HepG2 (cell line): ENCODE measurements around the gene CACNA1G. TPM values are rescaled to one million over a fixed set of nuclear protein-coding genes. Genes with fewer than 3 reads are reported as not detected.

Experiments
- ATM ChIP-seq: fragments of 450-650 bp; IDR thresholded peaks from 2 replicates; pipeline ENCODE4 v1.7.1; 2017; ENCODE audit warnings: mild to moderate bottlenecking, borderline replicate concordance
- HOXA5 ChIP-seq: sonication (generic); formaldehyde crosslinking; IDR thresholded peaks from 2 replicates; pipeline ENCODE4 v1.4.0; 2020; ENCODE audit warnings: missing genetic modification reagents
- HOXA7 ChIP-seq: sonication (generic); formaldehyde crosslinking; IDR thresholded peaks from 2 replicates; pipeline ENCODE4 v1.8.1; 2022; ENCODE audit warnings: mild to moderate bottlenecking, missing genetic modification reagents, moderate library complexity
- IRX3 ChIP-seq: sonication (generic); formaldehyde crosslinking; IDR thresholded peaks from 2 replicates; pipeline ENCODE4 v1.8.1; 2023; ENCODE audit warnings: mild to moderate bottlenecking, low read depth, missing genetic modification reagents, borderline replicate concordance
- MBNL3 ChIP-seq: fragments of 250-450 bp; sonication (Bioruptor Pico); conservative IDR thresholded peaks from 2 replicates; pipeline ENCODE4 v1.8.0; 2022; ENCODE audit warnings: mild to moderate bottlenecking, inconsistent platforms
- NCOR1 ChIP-seq: fragments of 200-600 bp; sonication (generic); IDR thresholded peaks from 2 replicates; pipeline ENCODE4 v1.7.0; 2017; ENCODE audit warnings: antibody characterized with exemption, low read length, borderline replicate concordance
- NFE2L1 ChIP-seq: sonication (generic); formaldehyde crosslinking; IDR thresholded peaks from 2 replicates; pipeline ENCODE4 v1.4.0; 2020; ENCODE audit warnings: missing genetic modification reagents, mild to moderate bottlenecking, borderline replicate concordance
- PHF21A ChIP-seq: sonication (generic); formaldehyde crosslinking; IDR thresholded peaks from 2 replicates; pipeline ENCODE4 v1.5.0; 2020; ENCODE audit warnings: mild to moderate bottlenecking, missing genetic modification reagents
- RFX5 ChIP-seq: IDR thresholded peaks from 2 replicates; pipeline ENCODE4 v1.6.1; 2011; ENCODE audit warnings: low read depth, low read length, improper control_type of control experiment
- ZBTB42 ChIP-seq: sonication (generic); formaldehyde crosslinking; IDR thresholded peaks from 2 replicates; pipeline ENCODE4 v1.5.0; 2020; ENCODE audit warnings: mild to moderate bottlenecking, missing genetic modification reagents
- ZFP90 ChIP-seq: sonication (generic); formaldehyde crosslinking; IDR thresholded peaks from 2 replicates; pipeline ENCODE4 v1.8.0; 2022; ENCODE audit warnings: missing genetic modification reagents, mild to moderate bottlenecking, inconsistent platforms, borderline replicate concordance
- ZNF317 ChIP-seq: sonication (generic); formaldehyde crosslinking; IDR thresholded peaks from 2 replicates; pipeline ENCODE4 v1.5.0; 2020; ENCODE audit warnings: mild to moderate bottlenecking, missing genetic modification reagents
- ZNF749 ChIP-seq: sonication (generic); formaldehyde crosslinking; IDR thresholded peaks from 2 replicates; pipeline ENCODE4 v1.8.0; 2022; ENCODE audit warnings: mild to moderate bottlenecking, missing genetic modification reagents, moderate library complexity, borderline replicate concordance
- polyA plus RNA-seq, 8 experiments: library from polyadenylated mRNA; depleted of rRNA in 3 of 8; stranded (reverse) in 7 of 8; unstranded in 1 of 8; fragments of >200 nt; fragmentation: Illumina TruSeq in 4 of 8; extraction: Trizol in 4 of 8; gene quantifications; 2 replicates each; pipeline versions ENCODE4 v1.2.1 to v1.2.3, GENCODE V29; 2011 to 2016; ENCODE audit warnings: low read depth in 4 of 8, missing spikeins in 1 of 8, mixed read lengths in 1 of 8; ENCODE audit not compliant: insufficient read depth in 1 of 8
- total RNA-seq, 5 experiments: library from RNA; depleted of rRNA; stranded (reverse); fragments of >200 nt; fragmentation: Illumina TruSeq; extraction: Trizol; gene quantifications; 2 replicates each; pipeline ENCODE4 v1.2.3, GENCODE V29; 2016; ENCODE audit warnings: low read depth in 1 of 5
- TF ChIP-seq, protein P1 (sequence below): sonication (generic); formaldehyde crosslinking; IDR thresholded peaks from 2 replicates; pipeline ENCODE4 v1.4.0; 2020; ENCODE audit warnings: missing genetic modification reagents, borderline replicate concordance
- TF ChIP-seq, protein P2 (sequence below): sonication (generic); formaldehyde crosslinking; IDR thresholded peaks from 2 replicates; pipeline ENCODE4 v1.5.0; 2020; ENCODE audit warnings: missing genetic modification reagents
- TF ChIP-seq, protein P3 (sequence below): sonication (generic); formaldehyde crosslinking; IDR thresholded peaks from 2 replicates; pipeline ENCODE4 v1.9.0; 2021; ENCODE audit warnings: missing genetic modification reagents, borderline replicate concordance

The CACNA1G gene
- total and polyA plus RNA-seq, 2 of the 13 experiments (the other 11 are each of a cell fraction or from before 2014, with no cell fraction given), result 0.02 TPM; not detected in 1

DNA sequence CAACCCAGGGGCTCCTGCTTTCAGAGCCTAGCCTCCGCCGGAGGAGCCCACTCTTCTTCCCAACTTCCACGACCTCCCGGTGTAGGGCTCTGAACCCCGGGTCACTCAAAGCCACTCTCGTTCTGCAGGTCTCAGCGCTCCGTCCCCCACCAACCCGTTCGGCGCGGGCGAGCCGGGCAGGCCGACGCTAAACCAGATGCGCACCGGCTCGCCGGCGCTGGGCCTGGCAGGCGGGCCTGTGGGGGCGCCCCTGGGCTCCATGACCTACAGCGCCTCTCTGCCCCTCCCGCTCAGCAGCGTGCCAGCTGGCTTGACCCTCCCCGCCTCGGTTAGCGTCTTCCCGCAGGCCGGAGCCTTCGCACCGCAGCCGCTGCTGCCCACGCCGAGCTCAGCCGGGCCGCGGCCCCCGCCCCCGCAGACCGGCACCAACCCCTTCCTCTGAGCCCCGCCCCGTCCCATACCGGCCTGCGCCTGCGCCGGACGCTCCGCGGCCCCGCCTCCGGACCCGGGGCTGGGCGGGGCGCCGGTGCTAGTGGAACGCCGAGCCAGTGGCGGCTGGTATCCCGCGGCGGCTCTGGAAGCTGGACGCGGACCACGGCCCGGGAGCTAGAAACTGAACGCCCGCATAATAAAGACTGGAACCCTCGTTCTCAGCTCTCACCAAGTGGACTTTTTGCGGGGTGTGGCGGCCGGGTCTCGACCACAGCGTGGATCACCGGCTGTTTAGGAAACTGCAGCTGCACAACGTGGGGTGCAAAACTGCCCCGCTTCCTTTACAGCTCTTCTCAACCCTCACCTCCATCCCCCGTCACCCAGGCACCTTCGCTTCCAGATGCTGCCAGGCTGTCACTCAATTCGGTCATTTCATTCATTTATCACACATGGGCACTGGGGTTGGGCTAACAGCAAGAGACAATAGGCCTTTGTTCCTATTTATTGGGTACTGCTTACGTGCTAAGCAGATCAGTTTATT lies 18.5 kb upstream of the CACNA1G start (continued):
- TF ChIP-seq, protein P1, sequence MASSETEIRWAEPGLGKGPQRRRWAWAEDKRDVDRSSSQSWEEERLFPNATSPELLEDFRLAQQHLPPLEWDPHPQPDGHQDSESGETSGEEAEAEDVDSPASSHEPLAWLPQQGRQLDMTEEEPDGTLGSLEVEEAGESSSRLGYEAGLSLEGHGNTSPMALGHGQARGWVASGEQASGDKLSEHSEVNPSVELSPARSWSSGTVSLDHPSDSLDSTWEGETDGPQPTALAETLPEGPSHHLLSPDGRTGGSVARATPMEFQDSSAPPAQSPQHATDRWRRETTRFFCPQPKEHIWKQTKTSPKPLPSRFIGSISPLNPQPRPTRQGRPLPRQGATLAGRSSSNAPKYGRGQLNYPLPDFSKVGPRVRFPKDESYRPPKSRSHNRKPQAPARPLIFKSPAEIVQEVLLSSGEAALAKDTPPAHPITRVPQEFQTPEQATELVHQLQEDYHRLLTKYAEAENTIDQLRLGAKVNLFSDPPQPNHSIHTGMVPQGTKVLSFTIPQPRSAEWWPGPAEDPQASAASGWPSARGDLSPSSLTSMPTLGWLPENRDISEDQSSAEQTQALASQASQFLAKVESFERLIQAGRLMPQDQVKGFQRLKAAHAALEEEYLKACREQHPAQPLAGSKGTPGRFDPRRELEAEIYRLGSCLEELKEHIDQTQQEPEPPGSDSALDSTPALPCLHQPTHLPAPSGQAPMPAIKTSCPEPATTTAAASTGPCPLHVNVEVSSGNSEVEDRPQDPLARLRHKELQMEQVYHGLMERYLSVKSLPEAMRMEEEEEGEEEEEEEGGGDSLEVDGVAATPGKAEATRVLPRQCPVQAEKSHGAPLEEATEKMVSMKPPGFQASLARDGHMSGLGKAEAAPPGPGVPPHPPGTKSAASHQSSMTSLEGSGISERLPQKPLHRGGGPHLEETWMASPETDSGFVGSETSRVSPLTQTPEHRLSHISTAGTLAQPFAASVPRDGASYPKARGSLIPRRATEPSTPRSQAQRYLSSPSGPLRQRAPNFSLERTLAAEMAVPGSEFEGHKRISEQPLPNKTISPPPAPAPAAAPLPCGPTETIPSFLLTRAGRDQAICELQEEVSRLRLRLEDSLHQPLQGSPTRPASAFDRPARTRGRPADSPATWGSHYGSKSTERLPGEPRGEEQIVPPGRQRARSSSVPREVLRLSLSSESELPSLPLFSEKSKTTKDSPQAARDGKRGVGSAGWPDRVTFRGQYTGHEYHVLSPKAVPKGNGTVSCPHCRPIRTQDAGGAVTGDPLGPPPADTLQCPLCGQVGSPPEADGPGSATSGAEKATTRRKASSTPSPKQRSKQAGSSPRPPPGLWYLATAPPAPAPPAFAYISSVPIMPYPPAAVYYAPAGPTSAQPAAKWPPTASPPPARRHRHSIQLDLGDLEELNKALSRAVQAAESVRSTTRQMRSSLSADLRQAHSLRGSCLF (CRISPR knock-in tag), result no peak
- TF ChIP-seq IRX3, result peak; percentile 60; the same call in 1 of the 2 replicates
- TF ChIP-seq RFX5, result 0 out of 2 replicates have a peak, but pooled peaks have one; percentile 20
- TF ChIP-seq, protein P2, sequence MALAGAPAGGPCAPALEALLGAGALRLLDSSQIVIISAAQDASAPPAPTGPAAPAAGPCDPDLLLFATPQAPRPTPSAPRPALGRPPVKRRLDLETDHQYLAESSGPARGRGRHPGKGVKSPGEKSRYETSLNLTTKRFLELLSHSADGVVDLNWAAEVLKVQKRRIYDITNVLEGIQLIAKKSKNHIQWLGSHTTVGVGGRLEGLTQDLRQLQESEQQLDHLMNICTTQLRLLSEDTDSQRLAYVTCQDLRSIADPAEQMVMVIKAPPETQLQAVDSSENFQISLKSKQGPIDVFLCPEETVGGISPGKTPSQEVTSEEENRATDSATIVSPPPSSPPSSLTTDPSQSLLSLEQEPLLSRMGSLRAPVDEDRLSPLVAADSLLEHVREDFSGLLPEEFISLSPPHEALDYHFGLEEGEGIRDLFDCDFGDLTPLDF (CRISPR knock-in tag), result no peak; the same call in 1 of the 2 replicates
- TF ChIP-seq ZNF317 (CRISPR knock-in tag), result no peak
- no peak for TF ChIP-seq ATM
- no peak for TF ChIP-seq HOXA7 (CRISPR knock-in tag)
- TF ChIP-seq, protein P3, sequence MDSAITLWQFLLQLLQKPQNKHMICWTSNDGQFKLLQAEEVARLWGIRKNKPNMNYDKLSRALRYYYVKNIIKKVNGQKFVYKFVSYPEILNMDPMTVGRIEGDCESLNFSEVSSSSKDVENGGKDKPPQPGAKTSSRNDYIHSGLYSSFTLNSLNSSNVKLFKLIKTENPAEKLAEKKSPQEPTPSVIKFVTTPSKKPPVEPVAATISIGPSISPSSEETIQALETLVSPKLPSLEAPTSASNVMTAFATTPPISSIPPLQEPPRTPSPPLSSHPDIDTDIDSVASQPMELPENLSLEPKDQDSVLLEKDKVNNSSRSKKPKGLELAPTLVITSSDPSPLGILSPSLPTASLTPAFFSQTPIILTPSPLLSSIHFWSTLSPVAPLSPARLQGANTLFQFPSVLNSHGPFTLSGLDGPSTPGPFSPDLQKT (CRISPR knock-in tag), result no peak
- TF ChIP-seq NFE2L1 (CRISPR knock-in tag), result no peak
- peak; percentile 91 for TF ChIP-seq HOXA5
- no peak for TF ChIP-seq NCOR1
- TF ChIP-seq ZBTB42 (CRISPR knock-in tag), result no peak; the same call in 1 of the 2 replicates
- TF ChIP-seq ZFP90, result peak; percentile 48; the same call in 1 of the 2 replicates
- TF ChIP-seq ZNF749 (CRISPR knock-in tag), result peak; percentile 70
- TF ChIP-seq MBNL3, result no peak
- TF ChIP-seq PHF21A (CRISPR knock-in tag), result peak; percentile 80
